K562 (cell line): ENCODE measurements around the gene WDR13. TPM values are rescaled to one million over a fixed set of nuclear protein-coding genes. Genes with fewer than 3 reads are reported as not detected.

Experiments
- CCNT2 ChIP-seq: IDR thresholded peaks from 2 replicates; pipeline ENCODE4 v1.6.1; 2011; ENCODE audit warnings: borderline replicate concordance, low read depth, mild to moderate bottlenecking, moderate library complexity, mixed read lengths, low read length; ENCODE audit not compliant: insufficient read length; ENCODE audit errors: extremely low read depth
- CREBBP ChIP-seq: IDR thresholded peaks from one replicate; pipeline ENCODE4 v1.6.1; 2012; ENCODE audit warnings: low read depth, mild to moderate bottlenecking, control low read depth, inconsistent platforms, low read length
- DMBX1 ChIP-seq: fragments of 250-450 bp; sonication (Bioruptor Pico); IDR thresholded peaks from 2 replicates; pipeline ENCODE4 v1.8.0; 2022; ENCODE audit warnings: inconsistent platforms, mild to moderate bottlenecking, moderate library complexity, borderline replicate concordance
- FOXA3 ChIP-seq, 2 experiments: fragments of 450-650 bp in 1 of 2; sonication (generic) in 1 of 2; formaldehyde crosslinking; IDR thresholded peaks in 1 of 2; conservative IDR thresholded peaks in 1 of 2; 2 replicates each; pipeline versions ENCODE4 v1.4.0 to v1.8.0; 2020 to 2022; ENCODE audit warnings: mild to moderate bottlenecking in 2 of 2, missing genetic modification reagents in 1 of 2
- GATAD2B ChIP-seq: fragments of 450-650 bp; IDR thresholded peaks from 2 replicates; pipeline ENCODE4 v1.6.1; 2017; ENCODE audit warnings: mild to moderate bottlenecking, borderline replicate concordance
- NCOA6 ChIP-seq: fragments of 450-650 bp; IDR thresholded peaks from 2 replicates; pipeline ENCODE4 v1.6.1; 2017; ENCODE audit warnings: mild to moderate bottlenecking
- POU5F1 ChIP-seq: fragments of 150-350 bp; IDR thresholded peaks from 2 replicates; pipeline ENCODE4 v1.6.1; 2014; ENCODE audit warnings: borderline replicate concordance, low read length, low read depth, mild to moderate bottlenecking; ENCODE audit not compliant: partially characterized antibody
- PURB ChIP-seq: sonication (generic); formaldehyde crosslinking; IDR thresholded peaks from 2 replicates; pipeline ENCODE4 v1.9.0; 2021; ENCODE audit warnings: low read depth, mild to moderate bottlenecking, missing genetic modification reagents
- SIRT6 ChIP-seq: IDR thresholded peaks from one replicate; pipeline ENCODE4 v1.6.1; 2012; ENCODE audit warnings: low read depth, mild to moderate bottlenecking, control low read depth, inconsistent platforms, low read length, moderate library complexity
- TRIM24 ChIP-seq, 2 experiments: fragments of 450-650 bp; IDR thresholded peaks; 2 replicates each; pipeline ENCODE4 v1.6.1; 2016
- YY1 ChIP-seq, 3 experiments: IDR thresholded peaks; 2 replicates each; pipeline ENCODE4 v1.6.1; 2011; ENCODE audit warnings: low read length in 2 of 3, mild to moderate bottlenecking in 2 of 3, moderate library complexity in 2 of 3, borderline replicate concordance in 1 of 3, control low read depth in 1 of 3, low read depth in 1 of 3; ENCODE audit not compliant: insufficient read depth in 3 of 3, insufficient replicate concordance in 2 of 3, control insufficient read depth in 1 of 3, insufficient read length in 1 of 3; ENCODE audit errors: extremely low read depth in 1 of 3
- ZNF395 ChIP-seq: fragments of 200-800 bp; sonication (Bioruptor generic); IDR thresholded peaks from 2 replicates; pipeline ENCODE4 v1.6.1; 2017; ENCODE audit warnings: missing genetic modification characterization, missing compliant biosample characterization
- ZNF518B ChIP-seq: fragments of 250-450 bp; sonication (Bioruptor Pico); IDR thresholded peaks from 2 replicates; pipeline ENCODE4 v1.5.0; 2021; ENCODE audit warnings: mild to moderate bottlenecking, moderate library complexity
- ZNF592 ChIP-seq: fragments of 450-650 bp; IDR thresholded peaks from 2 replicates; pipeline ENCODE4 v1.6.1; 2017; ENCODE audit warnings: antibody characterized with exemption, mild to moderate bottlenecking
- ZNF696 ChIP-seq: fragments of 250-450 bp; sonication (Bioruptor Pico); conservative IDR thresholded peaks from 2 replicates; pipeline ENCODE4 v1.4.0; 2020; ENCODE audit warnings: mild to moderate bottlenecking, moderate library complexity
- polyA plus RNA-seq, 8 experiments: library from polyadenylated mRNA; depleted of rRNA in 4 of 8; stranded (reverse) in 5 of 8; unstranded in 3 of 8; fragments of >200 nt; fragmentation: Nextera tagmentation in 2 of 8; fragmentation: Illumina TruSeq in 1 of 8; extraction: Ambion mirVana in 2 of 8; extraction: Trizol in 1 of 8; gene quantifications; 2 replicates each; pipeline versions ENCODE4 v1.2.1 to v1.2.3, GENCODE V29; 2011 to 2014; ENCODE audit warnings: inconsistent platforms in 1 of 8, missing spikeins in 1 of 8
- total RNA-seq, 7 experiments: library from RNA; depleted of rRNA in 6 of 7; stranded (reverse); fragments of >200 nt in 6 of 7; fragmentation: Illumina TruSeq in 2 of 7; extraction: Trizol in 2 of 7; gene quantifications; 2 replicates each; pipeline versions ENCODE4 v1.2.1 to v1.2.3, GENCODE V29; 2011 to 2021; ENCODE audit warnings: low replicate concordance in 1 of 7

Gene WDR13
- total and polyA plus RNA-seq, 9 of the 15 experiments (the other 6 are each of a cell fraction or from before 2014, with no cell fraction given): 7.4 to 70.5 (median 31.4) TPM

- TF ChIP-seq ZNF592 (peak; percentile 64; the same call in 1 of the 2 replicates), CCNT2 (no peak), NCOA6 (no peak), DMBX1 (no peak), SIRT6 (no peak), TRIM24 (IDR thresholded peaks at IDR 0.05) (peak in 1 of 2 experiments; percentile 36; a peak in 1 of 4 replicates), ZNF395 (CRISPR knock-in tag) (0 out of 2 replicates have a peak, but pooled peaks have one; percentile 17), POU5F1 (no peak), GATAD2B (no peak), FOXA3 (CRISPR knock-in tag; conservative IDR thresholded peaks at IDR 0.05 in 1 of 2, IDR thresholded peaks at IDR 0.05 in 1 of 2) (peak in 1 of 2 experiments; percentile 17; a peak in 1 of 4 replicates), ZNF518B (no peak), PURB (CRISPR knock-in tag) (no peak), YY1 (IDR thresholded peaks at IDR 0.05; ENCODE audit: borderline replicate concordance in 1 of 3, control insufficient read depth in 1 of 3, extremely low read depth in 1 of 3, insufficient read depth in 3 of 3, insufficient read length in 1 of 3, insufficient replicate concordance in 2 of 3, low read depth in 1 of 3, low read length in 2 of 3) (no peak), CREBBP (no peak), ZNF696 (no peak)
These were observed 20.4 kb downstream of the WDR13 start (continued) for GRCh38 chrX:48617542-48618340.
